ENCODE results near the gene ARID3A.

DNA sequence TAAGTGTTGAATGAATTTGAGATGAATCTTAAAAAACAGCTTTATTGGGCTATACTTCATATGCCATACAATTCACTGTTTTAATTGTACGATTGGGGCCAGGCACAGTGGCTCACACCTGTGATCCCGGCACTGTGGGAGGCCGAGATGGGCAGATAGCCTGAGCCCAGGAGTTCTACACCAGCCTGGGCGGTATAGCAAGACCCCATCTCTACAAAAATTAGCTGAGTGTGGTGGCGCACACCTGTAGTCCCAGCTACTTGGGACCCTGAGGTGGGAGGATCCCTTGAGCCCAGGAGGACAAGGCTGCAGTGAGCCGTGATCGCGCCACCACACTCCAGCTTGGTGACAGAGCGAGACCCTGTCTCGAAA lies 10.3 kb downstream of the ARID3A start:
- TF ChIP-seq, protein P1, sequence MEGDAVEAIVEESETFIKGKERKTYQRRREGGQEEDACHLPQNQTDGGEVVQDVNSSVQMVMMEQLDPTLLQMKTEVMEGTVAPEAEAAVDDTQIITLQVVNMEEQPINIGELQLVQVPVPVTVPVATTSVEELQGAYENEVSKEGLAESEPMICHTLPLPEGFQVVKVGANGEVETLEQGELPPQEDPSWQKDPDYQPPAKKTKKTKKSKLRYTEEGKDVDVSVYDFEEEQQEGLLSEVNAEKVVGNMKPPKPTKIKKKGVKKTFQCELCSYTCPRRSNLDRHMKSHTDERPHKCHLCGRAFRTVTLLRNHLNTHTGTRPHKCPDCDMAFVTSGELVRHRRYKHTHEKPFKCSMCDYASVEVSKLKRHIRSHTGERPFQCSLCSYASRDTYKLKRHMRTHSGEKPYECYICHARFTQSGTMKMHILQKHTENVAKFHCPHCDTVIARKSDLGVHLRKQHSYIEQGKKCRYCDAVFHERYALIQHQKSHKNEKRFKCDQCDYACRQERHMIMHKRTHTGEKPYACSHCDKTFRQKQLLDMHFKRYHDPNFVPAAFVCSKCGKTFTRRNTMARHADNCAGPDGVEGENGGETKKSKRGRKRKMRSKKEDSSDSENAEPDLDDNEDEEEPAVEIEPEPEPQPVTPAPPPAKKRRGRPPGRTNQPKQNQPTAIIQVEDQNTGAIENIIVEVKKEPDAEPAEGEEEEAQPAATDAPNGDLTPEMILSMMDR (IDR thresholded peaks at IDR 0.05 in 4 of 5, conservative IDR thresholded peaks at IDR 0.05 in 1 of 5) = no peak
- no peak for TF ChIP-seq POLR2A (IDR thresholded peaks at IDR 0.05)

Data from gastrocnemius medialis (tissue), 4 donors.